Embryonic facial prominence (tissue), 1 donor: ENCODE data around the gene PPP2R1A.
"Not testable (repeated sequence)": the region's sequence is repeated elsewhere in the genome, so short reads cannot be mapped to it uniquely, and the experiment has no call there.

ENCODE experiments used
- DNase-seq: peaks from one replicate; pipeline ENCODE4 v3.0.0-alpha.2; 2016; ENCODE audit errors: extremely low spot score

PPP2R1A gene

DNA sequence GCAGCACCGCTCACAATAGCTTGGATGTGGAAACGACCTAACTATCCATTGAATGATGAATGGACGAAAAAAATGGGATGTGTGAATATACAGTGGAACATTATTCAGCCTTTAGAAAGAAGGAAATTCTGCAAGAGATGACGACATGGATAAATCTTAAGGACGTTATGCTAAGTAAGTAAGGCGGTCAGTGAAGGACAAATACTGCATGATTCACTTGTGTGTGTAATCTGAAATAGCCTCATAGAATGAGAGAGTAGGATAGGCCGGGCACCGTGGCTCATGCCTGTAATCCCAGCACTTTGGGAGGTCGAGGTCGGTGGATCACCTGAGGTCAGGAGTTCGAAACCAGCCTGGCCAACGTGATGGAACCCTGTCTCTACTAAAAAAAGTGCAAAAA lies 54.2 kb downstream of the PPP2R1A start:
- DNase-seq = no peak

DNA sequence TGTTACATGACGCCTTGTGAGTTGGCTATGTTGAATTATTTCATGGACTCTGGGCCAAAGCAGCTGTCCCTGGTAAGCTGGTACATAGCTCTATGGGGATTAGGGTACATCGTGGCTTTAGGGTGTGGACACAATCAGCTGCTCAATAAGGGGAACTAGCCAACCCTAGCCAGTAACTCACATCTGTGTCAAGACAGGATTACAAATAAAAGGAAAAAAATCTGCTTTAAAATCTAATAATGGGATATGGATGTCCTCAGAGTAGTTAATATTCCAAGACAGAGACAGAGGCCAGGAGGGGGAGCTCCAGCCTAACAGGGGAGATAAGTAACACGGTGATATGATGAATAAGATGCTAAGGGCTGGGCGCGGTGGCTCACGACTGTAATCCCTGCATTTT lies 58.4 kb downstream of the PPP2R1A start:
- no peak for DNase-seq

DNA sequence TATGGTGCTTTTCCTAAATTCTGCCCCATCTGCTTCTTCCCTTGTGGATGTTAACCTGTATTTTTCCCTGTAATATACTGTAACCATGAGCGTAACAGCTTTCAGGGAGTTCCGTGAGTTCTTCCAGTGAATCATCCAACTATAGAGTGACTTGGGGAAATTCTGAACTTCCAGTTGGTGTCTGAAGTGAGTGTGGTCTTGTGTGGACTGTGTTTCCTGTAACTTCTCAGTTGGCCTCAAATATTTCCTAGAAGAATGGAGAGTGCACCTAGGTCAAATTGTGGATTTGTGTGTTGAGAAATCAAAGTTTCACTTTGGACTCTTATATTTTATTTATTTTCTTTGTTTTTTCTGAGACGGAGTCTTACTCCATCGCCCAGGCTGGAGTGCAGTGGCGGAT lies 68.6 kb downstream of the PPP2R1A start:
- DNase-seq = no peak

DNA sequence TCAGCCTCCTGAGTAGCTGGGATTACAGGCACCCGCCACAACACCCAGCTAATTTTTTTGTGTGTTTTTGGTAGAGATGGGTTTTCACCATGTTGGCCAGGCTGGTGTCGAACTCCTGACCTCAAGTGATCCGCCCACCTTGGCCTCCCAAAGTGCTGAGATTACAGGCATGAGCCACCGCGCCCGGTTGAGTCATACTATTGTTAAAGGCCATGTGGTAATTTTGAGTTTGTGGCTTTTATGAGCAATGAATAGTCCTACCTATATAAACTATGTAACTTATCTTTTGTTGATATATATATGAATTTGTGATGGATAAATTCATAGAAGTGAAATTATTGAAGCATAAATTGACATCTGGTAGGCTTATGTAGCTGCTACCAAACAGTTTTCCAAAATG lies 75.7 kb downstream of the PPP2R1A start:
- not testable (repeated sequence) for DNase-seq

DNA sequence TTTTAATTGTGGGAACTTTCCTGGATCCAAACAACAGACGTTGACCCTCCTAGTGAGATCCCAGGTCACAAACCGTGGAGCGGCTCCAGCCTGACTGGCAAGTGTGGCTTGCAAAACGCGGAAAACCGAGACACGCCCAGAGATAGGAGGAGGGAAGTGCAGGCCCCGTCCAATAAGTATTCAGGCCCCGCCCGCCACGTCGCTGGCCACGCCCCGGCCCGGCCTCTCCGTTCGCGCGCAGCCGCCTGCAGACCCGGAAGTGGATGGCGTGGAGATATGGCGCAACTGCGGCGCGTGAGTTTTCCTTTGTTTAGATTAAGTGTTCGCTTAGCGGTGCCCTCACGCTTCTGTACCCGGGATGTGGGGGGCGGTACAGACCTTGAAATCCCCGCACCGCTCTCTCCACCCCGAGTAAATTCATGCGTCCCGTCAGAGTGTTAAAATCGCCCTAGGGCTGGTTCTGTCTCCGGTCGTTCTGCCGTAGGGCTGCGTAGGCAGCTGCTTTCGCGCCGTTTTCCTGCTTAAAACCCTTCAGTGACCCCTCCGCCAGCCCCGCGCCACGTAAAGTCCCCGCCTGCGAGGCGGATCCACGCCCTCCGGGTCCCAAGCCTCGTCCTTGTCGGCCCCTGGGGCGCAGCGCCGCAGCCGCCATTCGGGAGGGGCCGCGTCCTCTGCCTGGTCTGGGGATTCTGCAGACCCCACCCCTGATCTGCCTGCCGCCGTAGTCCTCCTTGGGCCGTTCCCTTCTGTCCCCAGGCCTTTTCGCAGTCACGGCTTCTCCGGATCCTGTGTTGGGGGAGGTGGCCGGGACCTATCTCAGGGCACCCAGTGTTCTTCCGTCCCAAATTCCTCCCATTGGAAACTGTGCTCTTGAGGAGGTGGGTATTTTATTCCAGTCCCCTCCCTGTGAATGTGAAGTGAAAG lies 79.7 kb downstream of the PPP2R1A start, which contains the start of gene ZNF766:
ZNF766 (plus strand) TSS at position 250 of the 924 bp plus-strand sequence; CDS start at position 277, 27 bp downstream.
- peak; percentile 92 for DNase-seq

DNA sequence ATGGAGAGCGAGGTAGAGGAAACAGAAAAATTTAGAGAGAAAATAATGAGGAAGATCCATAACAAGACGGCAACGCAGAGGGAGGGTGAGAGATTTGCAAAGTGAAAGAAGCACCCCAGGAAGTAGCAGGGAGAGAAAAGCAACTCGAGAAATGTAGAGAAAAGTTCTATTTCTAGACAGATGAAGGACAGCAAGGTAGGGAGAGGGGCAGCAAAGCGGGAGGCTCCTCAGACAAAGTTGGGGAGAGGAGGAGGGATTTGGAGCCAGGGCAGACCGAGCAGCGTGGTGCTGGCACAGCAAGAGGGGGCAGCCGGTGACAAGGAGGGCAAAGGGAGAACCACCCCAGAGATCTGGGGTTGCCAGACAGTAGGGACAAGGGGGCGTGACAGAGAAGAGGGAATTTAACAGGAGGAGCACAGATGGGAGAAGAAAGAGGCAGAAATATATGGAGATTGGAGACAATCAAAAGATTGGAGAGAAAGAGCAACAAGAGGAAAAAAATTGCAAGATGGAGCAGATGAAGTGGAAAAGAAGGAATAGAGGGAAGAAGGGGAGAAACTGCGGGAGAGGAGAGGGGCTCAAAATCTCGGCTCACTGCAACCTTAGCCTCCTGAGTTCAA lies 80.5 kb downstream of the PPP2R1A start:
- peak; percentile 8 for DNase-seq

DNA sequence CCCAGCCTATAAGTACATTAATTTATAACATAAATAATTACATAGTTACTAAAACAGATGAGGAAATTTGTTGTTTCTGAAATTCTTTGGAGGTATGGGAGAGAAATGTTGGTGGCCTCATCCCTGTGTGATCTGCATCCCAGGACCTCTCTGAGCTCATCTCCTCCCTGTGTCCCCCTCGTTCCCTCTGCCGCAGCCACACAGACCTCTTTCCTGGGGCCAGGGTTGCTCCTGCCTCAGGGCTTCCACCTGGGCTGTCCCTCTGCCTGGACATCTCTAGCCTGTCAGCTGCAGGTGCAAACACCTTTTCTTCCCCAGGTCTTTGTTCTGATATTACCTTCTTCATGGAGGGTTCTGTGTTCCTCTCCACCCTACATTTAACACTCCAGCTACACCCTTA lies 83.4 kb downstream of the PPP2R1A start:
- DNase-seq = no peak

DNA sequence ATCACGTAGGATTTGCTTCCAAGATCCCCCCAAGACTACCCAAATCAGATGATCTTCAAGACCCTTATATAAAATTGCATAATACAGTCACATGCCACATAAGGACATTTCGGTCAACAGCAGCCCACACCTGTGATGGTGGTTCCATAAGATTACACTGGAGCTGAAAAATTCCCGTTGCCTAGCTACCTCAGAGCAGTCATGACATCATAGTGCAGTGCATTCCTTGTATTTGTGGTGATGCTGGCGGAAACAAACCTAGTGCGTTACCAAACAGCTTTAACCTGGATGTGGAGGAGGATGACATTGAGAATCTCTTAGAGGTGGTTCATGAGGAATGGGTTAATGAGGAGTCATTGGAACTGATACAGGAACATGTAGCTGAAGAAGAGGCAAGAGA lies 84.3 kb downstream of the PPP2R1A start:
- no peak for DNase-seq

DNA sequence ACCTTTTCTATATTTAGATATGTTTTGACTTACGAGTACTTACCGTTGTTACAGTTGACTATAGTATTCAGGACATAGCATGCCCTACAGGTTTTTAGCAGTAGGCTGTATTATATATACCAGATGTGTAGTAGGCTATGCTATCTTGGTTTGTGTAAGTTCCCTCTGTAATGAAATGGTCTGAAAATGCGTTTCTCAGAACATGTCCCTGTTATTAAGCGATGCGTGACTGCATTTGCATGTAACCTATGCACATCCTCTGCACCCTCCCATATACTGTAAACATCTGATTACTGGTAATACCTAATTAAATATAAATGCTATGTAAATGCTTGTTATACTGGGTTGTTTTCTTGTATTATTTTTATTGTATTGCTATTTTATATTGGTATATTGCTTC lies 86.1 kb downstream of the PPP2R1A start:
- DNase-seq = no peak

DNA sequence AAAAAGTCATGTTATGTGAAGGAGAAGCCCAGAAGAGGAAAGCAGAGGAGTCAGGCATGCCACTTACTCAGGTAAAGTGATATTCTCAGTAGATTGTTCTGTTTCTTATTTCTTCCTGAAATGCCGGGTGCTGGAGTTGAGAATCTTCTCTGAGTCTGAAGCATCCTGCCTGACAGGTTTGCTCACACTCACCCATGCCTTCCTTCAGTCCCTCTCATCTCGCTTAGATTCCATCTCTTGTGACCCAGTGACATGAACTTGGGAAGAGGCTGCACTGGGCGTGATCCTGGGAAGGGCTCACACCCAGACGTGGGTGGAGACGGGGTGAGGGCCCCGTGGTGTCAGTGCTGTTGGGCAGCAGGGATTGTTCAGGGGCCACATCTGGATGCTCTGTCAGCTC lies 87.6 kb downstream of the PPP2R1A start:
- no peak for DNase-seq
